Keratinocyte (primary cell): ENCODE measurements around the gene VAV2. TPM values are rescaled to one million over a fixed set of nuclear protein-coding genes. Genes with fewer than 3 reads are reported as not detected.

Source experiments
- DNase-seq: peaks from one replicate; pipeline ENCODE4 v3.0.0-alpha.2; 2011; ENCODE audit warnings: low read depth, missing footprints, low spot score
- FAIRE-seq: peaks from 2 replicates; lab custom pipeline; 2011; peaks lifted over from hg19 to GRCh38; lab: Jason Lieb, UNC
- H2AFZ ChIP-seq: 2 replicates; pipeline ENCODE4 v1.6.0; 2012; ENCODE audit warnings: low read length, control low read depth, inconsistent platforms; ENCODE audit not compliant: control insufficient read depth
- H3K27ac ChIP-seq: 2 replicates; pipeline ENCODE4 v1.5.1; 2011; ENCODE audit warnings: low read length; ENCODE audit not compliant: control insufficient read depth, insufficient read depth
- H3K27me3 ChIP-seq: 3 replicates; pipeline ENCODE4 v1.6.0; 2011; ENCODE audit warnings: low read length; ENCODE audit not compliant: control insufficient read depth, insufficient read depth; ENCODE audit errors: extremely low read depth
- H3K36me3 ChIP-seq, 2 experiments: 2 replicates in 1 of 2; 3 replicates in 1 of 2; pipeline ENCODE4 v1.5.1; 2011; ENCODE audit warnings: low read length in 2 of 2, mild to moderate bottlenecking in 1 of 2; ENCODE audit not compliant: control insufficient read depth in 2 of 2, insufficient read depth in 2 of 2; ENCODE audit errors: extremely low read depth in 1 of 2
- H3K4me1 ChIP-seq: 3 replicates; pipeline ENCODE4 v1.5.1; 2011; ENCODE audit warnings: low read length; ENCODE audit not compliant: control insufficient read depth, insufficient read depth; ENCODE audit errors: extremely low read depth
- H3K4me2 ChIP-seq: 3 replicates; pipeline ENCODE4 v1.6.0; 2011; ENCODE audit warnings: low read depth, low read length; ENCODE audit not compliant: control insufficient read depth, insufficient read depth; ENCODE audit errors: extremely low read depth
- H3K4me3 ChIP-seq, 3 experiments: fragments of 200-600 bp in 1 of 3; sonication (generic) in 1 of 3; 2 replicates in 2 of 3; 3 replicates in 1 of 3; pipeline ENCODE4 v1.5.1; 2011 to 2016; ENCODE audit warnings: low read length in 3 of 3, mild to moderate bottlenecking in 3 of 3, control low read depth in 2 of 3, inconsistent platforms in 1 of 3, low read depth in 1 of 3, mixed read lengths in 1 of 3, mixed run types in 1 of 3, moderate library complexity in 1 of 3; ENCODE audit not compliant: control insufficient read depth in 2 of 3, insufficient read depth in 2 of 3; ENCODE audit errors: extremely low read depth in 1 of 3
- H3K79me2 ChIP-seq: 2 replicates; pipeline ENCODE4 v1.6.0; 2012; ENCODE audit warnings: low read length; ENCODE audit not compliant: control insufficient read depth, insufficient read depth
- H3K9ac ChIP-seq: 3 replicates; pipeline ENCODE4 v1.6.0; 2011; ENCODE audit warnings: low read length; ENCODE audit not compliant: control insufficient read depth, insufficient read depth; ENCODE audit errors: extremely low read depth
- H3K9me1 ChIP-seq: 3 replicates; pipeline ENCODE4 v1.6.0; 2011; ENCODE audit warnings: low read length; ENCODE audit not compliant: control insufficient read depth, insufficient read depth; ENCODE audit errors: extremely low read depth
- H3K9me3 ChIP-seq: 2 replicates; pipeline ENCODE4 v1.5.1; 2012; ENCODE audit warnings: low read depth, low read length; ENCODE audit not compliant: control insufficient read depth
- H4K20me1 ChIP-seq: 3 replicates; pipeline ENCODE4 v1.6.0; 2011; ENCODE audit warnings: low read length; ENCODE audit not compliant: control insufficient read depth, insufficient read depth; ENCODE audit errors: extremely low read depth
- CTCF ChIP-seq, 3 experiments: IDR thresholded peaks in 1 of 3; conservative IDR thresholded peaks in 1 of 3; optimal IDR thresholded peaks in 1 of 3; 2 replicates in 2 of 3; 3 replicates in 1 of 3; pipeline versions ENCODE3 to v1.5.1; 2011; ENCODE audit warnings: low read length in 3 of 3, mild to moderate bottlenecking in 3 of 3, moderate library complexity in 2 of 3, control low read depth in 1 of 3, inconsistent platforms in 1 of 3; ENCODE audit not compliant: insufficient read depth in 2 of 3; ENCODE audit errors: extremely low read depth in 1 of 3
- EZH2 ChIP-seq: IDR thresholded peaks from one replicate; pipeline ENCODE4 v1.6.1; 2012; ENCODE audit warnings: inconsistent platforms, mild to moderate bottlenecking, low read length, moderate library complexity
- dilution Hi-C: fragments of 300-500 bp; cut with MboI; formaldehyde crosslinking; loops from one replicate; pipeline ENCODE4 v1.7.0; 2020; ENCODE audit warnings: low sequenced_read_pairs; ENCODE audit not compliant: extremely low pct_ligation_motif_present
- polyA plus RNA-seq, 5 experiments: library from polyadenylated mRNA; depleted of rRNA in 3 of 5; stranded (reverse) in 3 of 5; stranded (forward) in 1 of 5; unstranded in 1 of 5; fragments of >200 nt; gene quantifications; 1 replicate in 1 of 5; 2 replicates in 3 of 5; 3 replicates in 1 of 5; pipeline versions ENCODE4 v1.2.1 to v1.2.3, GENCODE V29; 2011 to 2012; ENCODE audit warnings: missing spikeins in 2 of 5, low read depth in 1 of 5, low replicate concordance in 1 of 5

The VAV2 gene
- polyA plus RNA-seq, 1 donor (not counting 4 experiments of a cell fraction or from before 2014, with no cell fraction given) = 16.4 TPM

- Histone ChIP-seq H4K20me1 (peaks cover 31% of the 10 kb centered on the region), H3K27ac (no peak overlapping the region)
- dilution Hi-C loops = no loop called here
Measured at GRCh38 chr9:133929599-133929998, 62.5 kb downstream of the VAV2 start.

GRCh38 chr9:133928248-133928764 is 63.8 kb downstream of the VAV2 start:
- Histone ChIP-seq H3K4me1 (peaks cover 2% of the 10 kb centered on the region), H4K20me1 (peaks cover 31% of the 10 kb centered on the region), H3K9ac (no peak overlapping the region), H3K4me2 (no peak overlapping the region), H2AFZ (no peak overlapping the region), H3K27me3 (no peaks in the 10 kb centered on the region), H3K27ac (no peak overlapping the region), H3K36me3 (peaks cover 9 to 20% of the 10 kb centered on the region in 2 experiments), H3K79me2 (peaks cover 79% of the 10 kb centered on the region), H3K9me1 (peaks cover 3% of the 10 kb centered on the region), H3K9me3 (no peaks in the 10 kb centered on the region), H3K4me3 (no peak overlapping the region)
- FAIRE-seq (no peak), DNase-seq (no peak)
- dilution Hi-C loops = no loop called here
- TF ChIP-seq EZH2 (no peak), CTCF (optimal IDR thresholded peaks at IDR 0.05 in 1 of 3, IDR thresholded peaks at IDR 0.05 in 1 of 3, conservative IDR thresholded peaks at IDR 0.05 in 1 of 3; ENCODE audit: extremely low read depth in 1 of 3, insufficient read depth in 2 of 3, low read length in 3 of 3) (no peak)

More at GRCh38 chr9:133929599-133929998, 62.5 kb downstream of the VAV2 start:
- peaks cover 6 to 18% of the 10 kb centered on the region in 2 experiments for H3K36me3 ChIP-seq
- H3K9ac ChIP-seq = no peak overlapping the region
- H3K4me2 ChIP-seq = no peak overlapping the region
- H3K79me2 ChIP-seq = peaks cover 84% of the 10 kb centered on the region
- no peak for TF ChIP-seq EZH2
- no peak for TF ChIP-seq CTCF (optimal IDR thresholded peaks at IDR 0.05 in 1 of 3, IDR thresholded peaks at IDR 0.05 in 1 of 3, conservative IDR thresholded peaks at IDR 0.05 in 1 of 3; ENCODE audit: extremely low read depth in 1 of 3, insufficient read depth in 2 of 3, low read length in 3 of 3)
- DNase-seq = no peak
- no peak for FAIRE-seq
- H2AFZ ChIP-seq = no peak overlapping the region
- no peak overlapping the region for H3K4me3 ChIP-seq
- no peaks in the 10 kb centered on the region for H3K9me3 ChIP-seq
- H3K27me3 ChIP-seq = no peaks in the 10 kb centered on the region
- H3K9me1 ChIP-seq = peaks cover 3% of the 10 kb centered on the region
- peaks cover 2% of the 10 kb centered on the region for H3K4me1 ChIP-seq
